Measurements from ENCODE around the gene NCK2. TPM values are rescaled to one million over a fixed set of nuclear protein-coding genes. Genes with fewer than 3 reads are reported as not detected.

NCK2 gene
- total RNA-seq, 1 experiment from 2014 or later, result 75.4 TPM

DNA sequence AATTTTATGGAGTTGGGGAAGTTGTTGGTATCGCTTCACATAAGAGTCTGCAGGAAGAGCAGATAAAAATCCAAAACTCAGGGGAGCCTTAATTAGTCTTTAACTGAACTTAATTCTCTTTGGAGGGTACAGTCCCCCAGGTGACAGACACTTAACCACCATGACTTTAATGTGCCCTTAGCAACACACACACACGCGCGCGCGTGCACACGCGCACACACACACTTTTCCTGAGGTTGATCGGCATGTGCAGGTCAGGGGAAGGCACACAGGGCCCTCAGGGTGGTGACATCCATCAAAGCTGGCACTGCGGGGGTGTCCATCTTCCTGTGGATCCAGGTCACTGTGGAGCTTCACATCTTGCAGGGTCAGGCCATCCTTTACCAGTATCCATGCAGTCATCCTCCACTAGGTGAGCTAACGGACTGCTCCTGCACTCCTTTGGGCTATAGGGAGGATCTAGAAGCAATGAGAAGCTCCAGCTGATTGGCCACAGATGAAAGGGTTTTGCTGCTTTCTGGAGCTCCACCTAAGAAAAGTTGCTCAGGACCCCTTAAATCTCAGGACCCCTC, 21.9 kb upstream of the NCK2 start (continued):
- no peak for TF ChIP-seq ZNF263 (CRISPR knock-in tag; IDR thresholded peaks at IDR 0.05; ENCODE audit: low read depth)

- no peak for DNase-seq (ENCODE audit: low spot score)
- ChIA-PET CTCF (no interaction called here), POLR2A (no interaction called here)
- Mint-ChIP-seq H3K36me3 (peaks cover 10% of the 10 kb centered on the region; the same call in 1 of the 2 replicates), H3K9me3 (peaks cover 14% of the 10 kb centered on the region), H3K27ac (no peak overlapping the region), H3K4me1 (no peaks in the 10 kb centered on the region; the same call in 1 of the 2 replicates), H3K27me3 (ENCODE audit: low read depth) (no peaks in the 10 kb centered on the region; the same call in 1 of the 2 replicates), H3K4me3 (no peak overlapping the region)
- no peak for ATAC-seq
- TF ChIP-seq PRRX2 (CRISPR knock-in tag; IDR thresholded peaks at IDR 0.05), result no peak
- no peak for TF ChIP-seq MAX (CRISPR knock-in tag; IDR thresholded peaks at IDR 0.05)
- no peak for TF ChIP-seq ZNF138 (CRISPR knock-in tag; conservative IDR thresholded peaks at IDR 0.05)
- no peak for TF ChIP-seq USF1 (CRISPR knock-in tag; IDR thresholded peaks at IDR 0.05)
- TF ChIP-seq HMGXB4 (CRISPR knock-in tag; IDR thresholded peaks at IDR 0.05), result no peak
- no peak for TF ChIP-seq RELA (CRISPR knock-in tag; IDR thresholded peaks at IDR 0.05; ENCODE audit: borderline replicate concordance)
- no peak for TF ChIP-seq STAT6 (CRISPR knock-in tag; conservative IDR thresholded peaks at IDR 0.05; ENCODE audit: low read depth)
- TF ChIP-seq NFE2L1 (CRISPR knock-in tag; IDR thresholded peaks at IDR 0.05), result no peak
- TF ChIP-seq ZBTB21 (CRISPR knock-in tag; IDR thresholded peaks at IDR 0.05; ENCODE audit: borderline replicate concordance), result no peak
- TF ChIP-seq TP53 (CRISPR knock-in tag; IDR thresholded peaks at IDR 0.05), result no peak
- TF ChIP-seq CREB1 (CRISPR knock-in tag; IDR thresholded peaks at IDR 0.05), result no peak
- no peak for TF ChIP-seq ZNF416 (CRISPR knock-in tag; IDR thresholded peaks at IDR 0.05)
- TF ChIP-seq, protein P1, sequence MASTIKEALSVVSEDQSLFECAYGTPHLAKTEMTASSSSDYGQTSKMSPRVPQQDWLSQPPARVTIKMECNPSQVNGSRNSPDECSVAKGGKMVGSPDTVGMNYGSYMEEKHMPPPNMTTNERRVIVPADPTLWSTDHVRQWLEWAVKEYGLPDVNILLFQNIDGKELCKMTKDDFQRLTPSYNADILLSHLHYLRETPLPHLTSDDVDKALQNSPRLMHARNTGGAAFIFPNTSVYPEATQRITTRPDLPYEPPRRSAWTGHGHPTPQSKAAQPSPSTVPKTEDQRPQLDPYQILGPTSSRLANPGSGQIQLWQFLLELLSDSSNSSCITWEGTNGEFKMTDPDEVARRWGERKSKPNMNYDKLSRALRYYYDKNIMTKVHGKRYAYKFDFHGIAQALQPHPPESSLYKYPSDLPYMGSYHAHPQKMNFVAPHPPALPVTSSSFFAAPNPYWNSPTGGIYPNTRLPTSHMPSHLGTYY (CRISPR knock-in tag; IDR thresholded peaks at IDR 0.05), result no peak
- no peak for TF ChIP-seq USF2 (CRISPR knock-in tag; IDR thresholded peaks at IDR 0.05)
- TF ChIP-seq ZNF263 (CRISPR knock-in tag; IDR thresholded peaks at IDR 0.05; ENCODE audit: low read depth), result no peak
- no peak for TF ChIP-seq ZNF512 (CRISPR knock-in tag; IDR thresholded peaks at IDR 0.05; ENCODE audit: borderline replicate concordance)
- no peak for TF ChIP-seq ZNF317 (CRISPR knock-in tag; IDR thresholded peaks at IDR 0.05; ENCODE audit: borderline replicate concordance, low read depth)
- no peak for TF ChIP-seq TCF7 (CRISPR knock-in tag; IDR thresholded peaks at IDR 0.05; ENCODE audit: low read depth)
Observed at GRCh38 chr2:105723431-105723830, 21.3 kb upstream of the NCK2 start.

Data from WTC11 (cell line).